Measurements from ENCODE around the gene CACNG4. TPM values are rescaled to one million over a fixed set of nuclear protein-coding genes. Genes with fewer than 3 reads are reported as not detected.

The CACNG4 gene
- total and polyA plus RNA-seq, 2 of the 4 experiments (the other 2 are of a cell fraction): under 0.01 to 0.53 TPM

- H3K9me1 ChIP-seq (ENCODE audit: insufficient read depth, low read length): no peaks in the 10 kb centered on the region
- H2BK5ac ChIP-seq (ENCODE audit: low read depth, low read length, poor library complexity, severe bottlenecking): no peak overlapping the region
- peaks cover 84% of the 10 kb centered on the region for H3K27me3 ChIP-seq (ENCODE audit: control insufficient read depth, insufficient read depth, low read length)
- H2AFZ ChIP-seq (replicated peaks; ENCODE audit: low read length, poor library complexity): no peak overlapping the region
- dilution Hi-C loops (cut with HindIII; ENCODE audit: low sequenced_read_pairs, unreplicated experiment): no loop called here
- no peak overlapping the region for H4K5ac ChIP-seq (ENCODE audit: low read depth, low read length)
- H3K4ac ChIP-seq (ENCODE audit: low read depth, low read length): no peak overlapping the region
- ChIA-PET POLR2A (ENCODE audit: unreplicated experiment) (no interaction called here), CTCF (no interaction called here)
- no peak overlapping the region for H2BK15ac ChIP-seq (ENCODE audit: low read depth, low read length)
- intact Hi-C loops (cut with micrococcal nuclease): no loop called here
- no peak overlapping the region for H3K9ac ChIP-seq (ENCODE audit: low read depth, low read length)
- no peaks in the 10 kb centered on the region for H3K79me1 ChIP-seq (ENCODE audit: low read depth in 1 of 2, low read length in 2 of 2)
- no peak overlapping the region for H3K18ac ChIP-seq (ENCODE audit: low read depth, low read length)
- H2BK20ac ChIP-seq (ENCODE audit: low read depth, low read length): no peak overlapping the region
- H4K8ac ChIP-seq (ENCODE audit: low read depth in 2 of 2, low read length in 2 of 2): no peak overlapping the region
- in situ Hi-C loops (cut with MboI; ENCODE audit: low sequenced_read_pairs): no loop called here
- TF ChIP-seq USF2 (IDR thresholded peaks at IDR 0.05; ENCODE audit: low read depth, low read length): no peak
- TF ChIP-seq RCOR1 (IDR thresholded peaks at IDR 0.05; ENCODE audit: insufficient replicate concordance, low read length): no peak
- no peak for TF ChIP-seq CTCF (conservative IDR thresholded peaks at IDR 0.05; ENCODE audit: low read depth, low read length)
- no peak for TF ChIP-seq NFE2L2 (IDR thresholded peaks at IDR 0.05; ENCODE audit: low read depth, low read length)
- no peak for TF ChIP-seq ELK1 (IDR thresholded peaks at IDR 0.05; ENCODE audit: borderline replicate concordance, low read depth, low read length)
- no peak for TF ChIP-seq MXI1 (IDR thresholded peaks at IDR 0.05; ENCODE audit: borderline replicate concordance, low read depth, low read length)
- no peak for TF ChIP-seq SMC3 (IDR thresholded peaks at IDR 0.05; ENCODE audit: low read depth, low read length)
- TF ChIP-seq CHD1 (IDR thresholded peaks at IDR 0.05; ENCODE audit: low read depth, low read length): no peak
- TF ChIP-seq RFX5 (IDR thresholded peaks at IDR 0.05; ENCODE audit: low read depth, low read length): no peak
- H2AK9ac ChIP-seq (replicated peaks; ENCODE audit: low read depth, low read length, poor library complexity): no peak overlapping the region
- ATAC-seq (ENCODE audit: low read depth) (no peak), DNase-seq (no peak)
- no TSS peak for BruUV-seq (replicated peaks)
- no peak overlapping the region for H3K56ac ChIP-seq (ENCODE audit: extremely low read depth, insufficient read depth, low read length)
- no peak overlapping the region for H3K27ac ChIP-seq (ENCODE audit: insufficient read depth, low read length)
- H3K9me3 ChIP-seq (ENCODE audit: control insufficient read depth, insufficient read depth, low read length): no peaks in the 10 kb centered on the region
- H3K14ac ChIP-seq (replicated peaks; ENCODE audit: low read depth, low read length): no peak overlapping the region
- H3K4me1 ChIP-seq (ENCODE audit: control insufficient read depth, insufficient read depth, low read length): peaks cover 3% of the 10 kb centered on the region
- no peaks in the 10 kb centered on the region for H4K20me1 ChIP-seq (ENCODE audit: insufficient read depth, low read length)
- no peaks in the 10 kb centered on the region for H3K36me3 ChIP-seq (ENCODE audit: control insufficient read depth, insufficient read depth, low read length)
- no peak overlapping the region for H3K23ac ChIP-seq (ENCODE audit: low read depth, low read length)
- H2BK120ac ChIP-seq (ENCODE audit: low read depth, low read length): no peak overlapping the region
- H4K91ac ChIP-seq (ENCODE audit: insufficient read depth, low read depth, low read length): no peak overlapping the region
- H3K4me2 ChIP-seq (ENCODE audit: low read depth, low read length): no peak overlapping the region
- 86% methylated on average over 5 of the region's 9 CpGs; no CpG with 5 or more reads in 1 of the 2 experiments for WGBS, 2 experiments (ENCODE audit: extremely low coverage in 2 of 2, insufficient read length in 1 of 2)
- H2AK5ac ChIP-seq (ENCODE audit: low read depth, low read length): no peak overlapping the region
- H3K4me3 ChIP-seq (ENCODE audit: insufficient read depth, low read depth, low read length): no peak overlapping the region
Observed at GRCh38 chr17:66966704-66967418, 2.4 kb downstream of the CACNG4 start.

All from IMR-90 (cell line).